Peyer's patch (tissue), 4 donors: ENCODE measurements around the gene PCBP3.

ENCODE experiments used
- POLR2A ChIP-seq, 2 donors: fragments of 450-650 bp; IDR thresholded peaks; one replicate each; pipeline ENCODE4 v1.5.1; 2017; ENCODE audit warnings: antibody characterized with exemption in 2 of 2, mild to moderate bottlenecking in 2 of 2, moderate library complexity in 2 of 2
- TF ChIP-seq, protein P1 (sequence below), 6 experiments: fragments of 450-650 bp in 4 of 6; fragments of 200-600 bp in 2 of 6; sonication (generic) in 1 of 6; IDR thresholded peaks; one replicate each; pipeline ENCODE4 v1.5.1; 2017 to 2019; ENCODE audit warnings: antibody characterized with exemption in 6 of 6, mild to moderate bottlenecking in 3 of 6, moderate library complexity in 1 of 6

DNA sequence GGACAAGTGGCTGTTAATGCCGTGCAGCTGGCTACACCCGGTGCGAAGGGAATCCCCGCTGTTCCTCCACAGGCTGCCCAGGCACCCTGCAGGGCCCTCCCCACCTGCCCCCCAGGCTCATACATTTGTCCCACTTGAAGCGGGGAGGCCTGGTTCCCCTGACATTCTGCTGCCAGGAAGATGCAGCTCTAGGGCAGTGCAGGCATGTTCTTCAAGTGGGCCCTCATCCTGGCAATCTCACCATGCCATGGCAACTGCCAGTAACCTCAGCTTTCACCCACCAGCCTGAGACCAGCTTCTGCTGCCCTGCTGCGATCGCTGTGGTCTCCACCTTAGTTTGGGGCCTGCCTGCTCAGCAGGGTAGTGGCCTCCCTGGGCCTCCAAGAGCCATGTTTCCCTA, 186.1 kb downstream of the PCBP3 start:
- TF ChIP-seq, protein P1, sequence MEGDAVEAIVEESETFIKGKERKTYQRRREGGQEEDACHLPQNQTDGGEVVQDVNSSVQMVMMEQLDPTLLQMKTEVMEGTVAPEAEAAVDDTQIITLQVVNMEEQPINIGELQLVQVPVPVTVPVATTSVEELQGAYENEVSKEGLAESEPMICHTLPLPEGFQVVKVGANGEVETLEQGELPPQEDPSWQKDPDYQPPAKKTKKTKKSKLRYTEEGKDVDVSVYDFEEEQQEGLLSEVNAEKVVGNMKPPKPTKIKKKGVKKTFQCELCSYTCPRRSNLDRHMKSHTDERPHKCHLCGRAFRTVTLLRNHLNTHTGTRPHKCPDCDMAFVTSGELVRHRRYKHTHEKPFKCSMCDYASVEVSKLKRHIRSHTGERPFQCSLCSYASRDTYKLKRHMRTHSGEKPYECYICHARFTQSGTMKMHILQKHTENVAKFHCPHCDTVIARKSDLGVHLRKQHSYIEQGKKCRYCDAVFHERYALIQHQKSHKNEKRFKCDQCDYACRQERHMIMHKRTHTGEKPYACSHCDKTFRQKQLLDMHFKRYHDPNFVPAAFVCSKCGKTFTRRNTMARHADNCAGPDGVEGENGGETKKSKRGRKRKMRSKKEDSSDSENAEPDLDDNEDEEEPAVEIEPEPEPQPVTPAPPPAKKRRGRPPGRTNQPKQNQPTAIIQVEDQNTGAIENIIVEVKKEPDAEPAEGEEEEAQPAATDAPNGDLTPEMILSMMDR (IDR thresholded peaks at IDR 0.05): no peak
- no peak for TF ChIP-seq POLR2A (IDR thresholded peaks at IDR 0.05)
